ENCODE data around the gene A2M.

Gene A2M

GRCh38 chr12:9098115-9098452 lies 17.6 kb downstream of the A2M start:
- no peak for DNase-seq (ENCODE audit: low spot score)
- TF ChIP-seq CTCF (IDR thresholded peaks at IDR 0.05; ENCODE audit: extremely low read depth, missing control alignments) = no peak

GRCh38 chr12:9096563-9097176 lies 19.0 kb downstream of the A2M start:
- DNase-seq (ENCODE audit: low spot score) = no peak
- no peak for TF ChIP-seq CTCF (IDR thresholded peaks at IDR 0.05; ENCODE audit: extremely low read depth, missing control alignments)

- no peak for DNase-seq (ENCODE audit: low spot score)
- TF ChIP-seq CTCF (IDR thresholded peaks at IDR 0.05; ENCODE audit: extremely low read depth, missing control alignments) = no peak
Observed at GRCh38 chr12:9095322-9095721, 20.4 kb downstream of the A2M start.

- no peak for DNase-seq (ENCODE audit: low spot score)
- TF ChIP-seq CTCF (IDR thresholded peaks at IDR 0.05; ENCODE audit: extremely low read depth, missing control alignments) = no peak
Observed at GRCh38 chr12:9094512-9095206, 21.1 kb downstream of the A2M start.

- TF ChIP-seq CTCF (IDR thresholded peaks at IDR 0.05; ENCODE audit: extremely low read depth, missing control alignments) = no peak
- no peak for DNase-seq (ENCODE audit: low spot score)
Observed at GRCh38 chr12:9091891-9092598, 23.7 kb downstream of the A2M start.

GRCh38 chr12:9090220-9090619 lies 25.5 kb downstream of the A2M start:
- DNase-seq (ENCODE audit: low spot score) = no peak
- TF ChIP-seq CTCF (IDR thresholded peaks at IDR 0.05; ENCODE audit: extremely low read depth, missing control alignments) = no peak

GRCh38 chr12:9087087-9087835 lies 28.5 kb downstream of the A2M start:
- DNase-seq (ENCODE audit: low spot score) = no peak
- no peak for TF ChIP-seq CTCF (IDR thresholded peaks at IDR 0.05; ENCODE audit: extremely low read depth, missing control alignments)

Measured in GM20000 (cell line).